BLaER1 treated with 17β-estradiol and CSF1 and Interleukin-3, amounts not matched to agents 10 nM and 100 nM (cell line): Measurements from ENCODE around the gene SFTPA2.
"Not testable (repeated sequence)": the region's sequence is repeated elsewhere in the genome, so short reads cannot be mapped to it uniquely, and the experiment has no call there.

Experiments used
- H3K27ac ChIP-seq, 11 experiments: shearing (Covaris generic); formaldehyde crosslinking; 2 replicates each; pipeline ENCODE4 v1.8.1; 2022
- H3K27me3 ChIP-seq, 11 experiments: shearing (Covaris generic); formaldehyde crosslinking; 2 replicates each; pipeline ENCODE4 v1.8.1; 2022
- H3K36me3 ChIP-seq, 11 experiments: shearing (Covaris generic); formaldehyde crosslinking; 2 replicates each; pipeline ENCODE4 v1.8.1; 2022
- H3K4me1 ChIP-seq, 10 experiments: shearing (Covaris generic); formaldehyde crosslinking; 2 replicates each; pipeline ENCODE4 v1.8.1; 2022
- H3K4me2 ChIP-seq, 11 experiments: shearing (Covaris generic); formaldehyde crosslinking; 2 replicates each; pipeline ENCODE4 v1.8.1; 2022
- H3K4me3 ChIP-seq, 10 experiments: shearing (Covaris generic); formaldehyde crosslinking; 2 replicates each; pipeline ENCODE4 v1.8.1; 2022
- H3K9ac ChIP-seq, 11 experiments: shearing (Covaris generic); formaldehyde crosslinking; 2 replicates each; pipeline ENCODE4 v1.8.1; 2022
- H3K9me3 ChIP-seq, 11 experiments: shearing (Covaris generic); formaldehyde crosslinking; replicated peaks in 1 of 11; 2 replicates each; pipeline ENCODE4 v1.8.1; 2022
- H4K20me1 ChIP-seq, 11 experiments: shearing (Covaris generic); formaldehyde crosslinking; 2 replicates each; pipeline ENCODE4 v1.8.1; 2022
- Cebpa-rat ChIP-seq, 11 experiments: shearing (Covaris generic); IDR thresholded peaks; 2 replicates each; pipeline ENCODE4 v1.8.1; 2022

The SFTPA2 gene

GRCh38 chr10:79542626-79543025 is 17.6 kb downstream of the SFTPA2 start:
- Histone ChIP-seq H3K27ac (peak overlapping the region in 4 of 11 experiments; percentile 19 to 31 (median 24); a peak in 3 of 22 replicates), H3K4me3 (no peak overlapping the region), H3K9ac (no peak overlapping the region), H3K4me2 (peak overlapping the region; percentile 4 to 70 (median 31); a peak in 17 of 22 replicates), H3K4me1 (peaks cover 6 to 24% (median 10%) of the 10 kb centered on the region in 10 experiments; a peak in 16 of 20 replicates), H3K9me3 (peaks cover 0 to 14% (median 4%) of the 10 kb centered on the region in 11 experiments; a peak in 6 of 22 replicates), H4K20me1 (no peaks in the 10 kb centered on the region), H3K27me3 (no peaks in the 10 kb centered on the region), H3K36me3 (no peaks in the 10 kb centered on the region)
- no peak for TF ChIP-seq Cebpa-rat (IDR thresholded peaks at IDR 0.05)

- not testable (repeated sequence) for H3K36me3 ChIP-seq, H3K27me3 ChIP-seq, H3K27ac ChIP-seq, H3K9ac ChIP-seq, H4K20me1 ChIP-seq, H3K9me3 ChIP-seq, H3K4me2 ChIP-seq, H3K4me3 ChIP-seq
- H3K4me1 ChIP-seq: peaks cover 6 to 18% (median 10%) of the 10 kb centered on the region in 10 experiments; a peak in 16 of 20 replicates
Observed at GRCh38 chr10:79540930-79541329, 19.3 kb downstream of the SFTPA2 start.

GRCh38 chr10:79538311-79538710 is 21.9 kb downstream of the SFTPA2 start:
- not testable (repeated sequence) for H3K9me3 ChIP-seq, H3K9ac ChIP-seq, H3K36me3 ChIP-seq, H4K20me1 ChIP-seq, H3K4me3 ChIP-seq, H3K4me2 ChIP-seq, H3K27ac ChIP-seq, H3K27me3 ChIP-seq
- peaks cover 6 to 20% (median 10%) of the 10 kb centered on the region in 10 experiments; a peak in 16 of 20 replicates for H3K4me1 ChIP-seq

- H3K9me3 ChIP-seq, H3K27me3 ChIP-seq, H3K4me2 ChIP-seq, H3K36me3 ChIP-seq, H3K9ac ChIP-seq, H4K20me1 ChIP-seq, H3K4me1 ChIP-seq, H3K4me3 ChIP-seq, H3K27ac ChIP-seq: not testable (repeated sequence)
Observed at GRCh38 chr10:79533903-79534175, 26.4 kb downstream of the SFTPA2 start.

- H3K4me1 ChIP-seq, H3K9me3 ChIP-seq, H3K27ac ChIP-seq, H3K9ac ChIP-seq, H3K4me3 ChIP-seq, H3K27me3 ChIP-seq, H3K36me3 ChIP-seq, H4K20me1 ChIP-seq: not testable (repeated sequence)
- H3K4me2 ChIP-seq: 0 out of 22 replicates have a peak overlapping the region, but pooled peaks of 1 of the 11 experiments have one; percentile 13
Observed at GRCh38 chr10:79533142-79533902, 26.9 kb downstream of the SFTPA2 start.

- not testable (repeated sequence) for H3K4me3 ChIP-seq, H3K27ac ChIP-seq, H3K4me1 ChIP-seq, H3K27me3 ChIP-seq, H4K20me1 ChIP-seq, H3K4me2 ChIP-seq, H3K36me3 ChIP-seq, H3K9ac ChIP-seq
- peaks cover 0 to 12% (median 3%) of the 10 kb centered on the region in 11 experiments; a peak in 6 of 22 replicates for H3K9me3 ChIP-seq
Observed at GRCh38 chr10:79528261-79528660, 31.9 kb downstream of the SFTPA2 start.

GRCh38 chr10:79525049-79525710 is 35.0 kb downstream of the SFTPA2 start:
- not testable (repeated sequence) for H3K4me2 ChIP-seq, H3K4me3 ChIP-seq, H3K27ac ChIP-seq

GRCh38 chr10:79523157-79523853 is 36.9 kb downstream of the SFTPA2 start:
- not testable (repeated sequence) for H3K27ac ChIP-seq, H3K27me3 ChIP-seq, H3K36me3 ChIP-seq, H3K4me2 ChIP-seq, H4K20me1 ChIP-seq, H3K4me1 ChIP-seq, H3K9ac ChIP-seq, H3K4me3 ChIP-seq
- peaks cover 0 to 12% (median 3%) of the 10 kb centered on the region in 11 experiments; a peak in 6 of 22 replicates for H3K9me3 ChIP-seq

More at GRCh38 chr10:79525049-79525710, 35.0 kb downstream of the SFTPA2 start:
- H4K20me1 ChIP-seq, H3K9ac ChIP-seq, H3K36me3 ChIP-seq, H3K27me3 ChIP-seq, H3K4me1 ChIP-seq: not testable (repeated sequence)
- H3K9me3 ChIP-seq: peaks cover 0 to 12% (median 3%) of the 10 kb centered on the region in 11 experiments; a peak in 6 of 22 replicates

GRCh38 chr10:79522464-79522863 is 37.7 kb downstream of the SFTPA2 start:
- H3K27ac ChIP-seq, H4K20me1 ChIP-seq: not testable (repeated sequence)
- peaks cover 0 to 11% (median 3%) of the 10 kb centered on the region in 11 experiments; a peak in 6 of 22 replicates for H3K9me3 ChIP-seq

GRCh38 chr10:79521751-79522150 is 38.5 kb downstream of the SFTPA2 start:
- not testable (repeated sequence) for H3K27ac ChIP-seq, H4K20me1 ChIP-seq, H3K9ac ChIP-seq, H3K9me3 ChIP-seq, H3K4me1 ChIP-seq, H3K4me3 ChIP-seq, H3K36me3 ChIP-seq, H3K27me3 ChIP-seq
- peak overlapping the region in 2 of 11 experiments; percentile 7 to 12; a peak in 1 of 22 replicates for H3K4me2 ChIP-seq

More at GRCh38 chr10:79522464-79522863, 37.7 kb downstream of the SFTPA2 start:
- H3K27me3 ChIP-seq, H3K4me2 ChIP-seq, H3K4me1 ChIP-seq, H3K36me3 ChIP-seq, H3K4me3 ChIP-seq, H3K9ac ChIP-seq: not testable (repeated sequence)

GRCh38 chr10:79517567-79517966 is 42.6 kb downstream of the SFTPA2 start:
- not testable (repeated sequence) for H3K36me3 ChIP-seq, H3K27ac ChIP-seq, H3K9me3 ChIP-seq, H3K9ac ChIP-seq, H3K27me3 ChIP-seq, H4K20me1 ChIP-seq, H3K4me1 ChIP-seq, H3K4me2 ChIP-seq, H3K4me3 ChIP-seq

GRCh38 chr10:79516532-79517205 is 43.5 kb downstream of the SFTPA2 start:
- not testable (repeated sequence) for H3K27ac ChIP-seq, H3K4me2 ChIP-seq, H3K27me3 ChIP-seq, H3K4me1 ChIP-seq, H3K9ac ChIP-seq, H4K20me1 ChIP-seq, H3K36me3 ChIP-seq, H3K4me3 ChIP-seq, H3K9me3 ChIP-seq
